Body of pancreas (tissue), 4 donors: ENCODE results near the gene RCAN2. TPM values are rescaled to one million over a fixed set of nuclear protein-coding genes. Genes with fewer than 3 reads are reported as not detected.
A peak's percentile ranks its signal among the peaks of the same experiment; 100 is the strongest.
"Not testable (repeated sequence)": the region's sequence is repeated elsewhere in the genome, so short reads cannot be mapped to it uniquely, and the experiment has no call there.

Experiments
- ATAC-seq: fragments of 150-250 bp; one replicate; pipeline ENCODE4 v1.9.1; 2016
- DNase-seq, 4 donors: peaks; one replicate each; pipeline ENCODE4 v3.0.0-alpha.2; 2019
- H3K27ac ChIP-seq, 4 donors: fragments of 200-600 bp; sonication (generic); 1 replicate in 3 of 4; 2 replicates in 1 of 4; pipeline versions ENCODE4 v1.5.1 to v1.6.1; 2016 to 2019; ENCODE audit warnings: mild to moderate bottlenecking in 1 of 4, mixed read lengths in 1 of 4, moderate library complexity in 1 of 4
- H3K27me3 ChIP-seq, 2 donors: fragments of 200-600 bp; sonication (generic); one replicate each; pipeline ENCODE4 v1.6.0; 2016; ENCODE audit warnings: mild to moderate bottlenecking in 1 of 2
- H3K36me3 ChIP-seq, 2 donors: fragments of 200-600 bp; sonication (generic); replicated peaks in 1 of 2; 2 replicates each; pipeline ENCODE4 v1.5.1; 2016; ENCODE audit warnings: low read depth in 2 of 2; ENCODE audit not compliant: insufficient read depth in 1 of 2
- H3K4me1 ChIP-seq: fragments of 200-600 bp; sonication (generic); one replicate; pipeline ENCODE4 v1.6.0; 2016
- H3K4me3 ChIP-seq, 2 donors: fragments of 200-600 bp; sonication (generic); 1 replicate in 1 of 2; 2 replicates in 1 of 2; pipeline ENCODE4 v1.5.1; 2016 to 2019
- H3K9me3 ChIP-seq, 3 donors: fragments of 200-600 bp; sonication (generic); 1 replicate in 2 of 3; 2 replicates in 1 of 3; pipeline ENCODE4 v1.5.1; 2016
- POLR2A ChIP-seq, 3 donors: fragments of 450-650 bp; IDR thresholded peaks; one replicate each; pipeline ENCODE4 v1.6.1; 2016; ENCODE audit warnings: antibody characterized with exemption in 3 of 3, mild to moderate bottlenecking in 2 of 3
- WGBS, 2 donors: methylation state at CpG; one replicate each; pipeline ENCODE4 v1.1.5; 2017; 5-methylcytosine and 5-hydroxymethylcytosine counted together
- intact Hi-C: fragments of 100-400 bp; cut with DNase I; formaldehyde crosslinking; loops from one replicate; pipeline ENCODE4 v1.15.1; 2023
- total RNA-seq, 2 donors: library from RNA; depleted of rRNA; stranded (reverse); fragments of >200 nt; gene quantifications; one replicate each; pipeline ENCODE4 v1.1.0, GENCODE V29; 2016
- TF ChIP-seq, protein P1 (sequence below), 7 experiments: fragments of 450-650 bp in 4 of 7; fragments of 200-600 bp in 3 of 7; sonication (generic) in 3 of 7; IDR thresholded peaks; one replicate each; pipeline ENCODE4 v1.5.1; 2016 to 2019; ENCODE audit warnings: antibody characterized with exemption in 7 of 7

The RCAN2 gene
- total RNA-seq, 2 donors from 2014 or later: 5.3 to 6.5 TPM

DNA sequence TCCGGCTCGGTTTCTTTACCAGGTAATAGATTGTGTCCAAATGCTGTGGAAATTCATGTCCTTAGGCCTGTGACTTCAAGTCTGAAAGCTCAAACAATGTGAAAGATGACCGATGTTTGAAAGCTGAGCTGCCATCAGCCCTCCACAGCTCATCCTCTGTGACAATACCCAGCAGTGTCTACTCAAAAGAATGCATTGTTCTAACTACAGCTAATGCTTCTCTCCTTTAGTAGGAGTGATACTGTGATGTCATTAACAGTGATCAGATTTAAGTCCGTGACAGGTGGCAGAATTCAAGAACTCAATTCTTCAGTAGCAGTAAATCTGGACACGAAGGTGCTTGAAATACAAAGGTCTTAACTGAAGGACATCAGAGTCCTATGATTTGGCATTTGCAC lies 97.3 kb downstream of the RCAN2 start:
- ATAC-seq: no peak
- WGBS, 2 donors: 36 to 37% methylated on average over 5 of the region's 5 CpGs

DNA sequence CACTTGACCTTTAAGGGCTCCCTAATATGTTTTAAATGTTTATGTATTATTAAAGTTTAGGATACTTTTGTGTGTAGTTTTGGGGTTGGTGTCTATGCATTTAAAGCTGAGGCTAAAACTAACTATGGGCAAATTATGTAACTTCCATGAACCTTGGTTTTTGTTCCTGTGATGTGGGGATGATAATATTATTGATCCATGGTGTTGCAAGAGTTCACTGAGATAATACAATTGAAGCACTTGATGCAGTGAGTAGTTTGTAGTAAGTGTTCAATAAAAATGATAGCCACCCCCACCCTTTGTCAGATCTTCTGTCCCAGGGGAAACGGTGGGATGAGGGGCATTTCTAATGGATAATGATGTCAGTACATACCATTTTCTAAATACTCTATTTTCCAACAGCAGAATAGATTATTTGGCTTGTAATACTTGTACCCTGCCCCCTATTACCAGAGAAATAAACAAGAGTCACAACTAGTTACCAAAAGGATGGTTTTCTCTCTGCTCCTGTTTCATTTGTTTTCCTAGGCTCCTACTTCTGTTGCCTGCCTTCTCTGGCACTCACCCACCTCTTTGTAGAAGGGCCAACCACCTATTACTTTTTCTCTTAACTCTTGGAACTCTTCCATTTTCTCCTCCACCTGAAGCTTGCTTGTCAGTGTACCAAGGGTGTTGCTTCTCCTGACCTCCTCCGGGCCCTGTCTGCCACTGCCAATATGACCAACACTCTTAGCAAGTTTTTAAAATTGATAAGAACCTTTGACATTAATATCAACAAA lies 97.9 kb downstream of the RCAN2 start:
- Histone ChIP-seq H3K9me3 (no peaks in the 10 kb centered on the region), H3K4me3 (no peak overlapping the region), H3K27me3 (no peaks in the 10 kb centered on the region), H3K27ac (peak overlapping the region in 1 of 4 donors; percentile 1), H3K36me3 (no peaks in the 10 kb centered on the region), H3K4me1 (peaks cover 24% of the 10 kb centered on the region)
- no peak for TF ChIP-seq POLR2A (IDR thresholded peaks at IDR 0.05)
- TF ChIP-seq, protein P1, sequence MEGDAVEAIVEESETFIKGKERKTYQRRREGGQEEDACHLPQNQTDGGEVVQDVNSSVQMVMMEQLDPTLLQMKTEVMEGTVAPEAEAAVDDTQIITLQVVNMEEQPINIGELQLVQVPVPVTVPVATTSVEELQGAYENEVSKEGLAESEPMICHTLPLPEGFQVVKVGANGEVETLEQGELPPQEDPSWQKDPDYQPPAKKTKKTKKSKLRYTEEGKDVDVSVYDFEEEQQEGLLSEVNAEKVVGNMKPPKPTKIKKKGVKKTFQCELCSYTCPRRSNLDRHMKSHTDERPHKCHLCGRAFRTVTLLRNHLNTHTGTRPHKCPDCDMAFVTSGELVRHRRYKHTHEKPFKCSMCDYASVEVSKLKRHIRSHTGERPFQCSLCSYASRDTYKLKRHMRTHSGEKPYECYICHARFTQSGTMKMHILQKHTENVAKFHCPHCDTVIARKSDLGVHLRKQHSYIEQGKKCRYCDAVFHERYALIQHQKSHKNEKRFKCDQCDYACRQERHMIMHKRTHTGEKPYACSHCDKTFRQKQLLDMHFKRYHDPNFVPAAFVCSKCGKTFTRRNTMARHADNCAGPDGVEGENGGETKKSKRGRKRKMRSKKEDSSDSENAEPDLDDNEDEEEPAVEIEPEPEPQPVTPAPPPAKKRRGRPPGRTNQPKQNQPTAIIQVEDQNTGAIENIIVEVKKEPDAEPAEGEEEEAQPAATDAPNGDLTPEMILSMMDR (IDR thresholded peaks at IDR 0.05): no peak
- WGBS, 2 donors: 26 to 33% methylated on average over 2 of the region's 2 CpGs
- intact Hi-C loops: no loop called here
- DNase-seq (peak in 3 of 4 donors; percentile 34 to 43 (median 34)), ATAC-seq (peak; percentile 35)

More for the DNA sequence above, 97.3 kb downstream of the RCAN2 start:
- Histone ChIP-seq H3K9me3 (no peaks in the 10 kb centered on the region), H3K4me3 (no peak overlapping the region), H3K4me1 (peaks cover 24% of the 10 kb centered on the region), H3K27me3 (no peaks in the 10 kb centered on the region), H3K36me3 (no peaks in the 10 kb centered on the region), H3K27ac (peak overlapping the region in 1 of 4 donors; percentile 1)
- intact Hi-C loops: no loop called here
- TF ChIP-seq, protein P1 (IDR thresholded peaks at IDR 0.05): no peak
- TF ChIP-seq POLR2A (IDR thresholded peaks at IDR 0.05): no peak
- no peak for DNase-seq

DNA sequence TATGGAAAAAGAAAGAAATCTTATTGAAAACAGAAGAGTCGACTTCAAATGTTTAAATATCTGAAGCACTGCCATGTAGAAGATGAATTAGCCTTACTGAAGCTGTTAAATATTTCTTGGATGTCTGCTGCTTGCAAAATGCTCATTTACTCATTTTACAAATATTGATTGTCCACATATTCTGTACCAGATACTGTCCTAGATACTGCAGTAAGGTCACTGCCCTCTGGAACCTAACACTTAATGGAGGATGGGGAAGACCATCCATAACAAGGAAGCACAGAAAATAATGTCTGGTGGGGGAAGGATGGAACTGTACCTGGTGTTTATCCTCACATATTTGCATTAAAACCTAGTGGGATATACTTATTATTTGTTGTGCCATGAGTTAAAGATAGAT lies 99.0 kb downstream of the RCAN2 start:
- H3K4me1 ChIP-seq: peaks cover 24% of the 10 kb centered on the region
- peak overlapping the region in 1 of 4 donors; percentile 13 for H3K27ac ChIP-seq
- DNase-seq: no peak
- no peaks in the 10 kb centered on the region for H3K27me3 ChIP-seq
- intact Hi-C loops: no loop called here
- no peak overlapping the region for H3K4me3 ChIP-seq
- 50 to 64% methylated on average over 1 of the region's 1 CpG for WGBS, 2 donors
- no peaks in the 10 kb centered on the region for H3K36me3 ChIP-seq
- TF ChIP-seq POLR2A (IDR thresholded peaks at IDR 0.05): no peak
- TF ChIP-seq, protein P1 (IDR thresholded peaks at IDR 0.05): no peak
- no peaks in the 10 kb centered on the region for H3K9me3 ChIP-seq
- no peak for ATAC-seq

DNA sequence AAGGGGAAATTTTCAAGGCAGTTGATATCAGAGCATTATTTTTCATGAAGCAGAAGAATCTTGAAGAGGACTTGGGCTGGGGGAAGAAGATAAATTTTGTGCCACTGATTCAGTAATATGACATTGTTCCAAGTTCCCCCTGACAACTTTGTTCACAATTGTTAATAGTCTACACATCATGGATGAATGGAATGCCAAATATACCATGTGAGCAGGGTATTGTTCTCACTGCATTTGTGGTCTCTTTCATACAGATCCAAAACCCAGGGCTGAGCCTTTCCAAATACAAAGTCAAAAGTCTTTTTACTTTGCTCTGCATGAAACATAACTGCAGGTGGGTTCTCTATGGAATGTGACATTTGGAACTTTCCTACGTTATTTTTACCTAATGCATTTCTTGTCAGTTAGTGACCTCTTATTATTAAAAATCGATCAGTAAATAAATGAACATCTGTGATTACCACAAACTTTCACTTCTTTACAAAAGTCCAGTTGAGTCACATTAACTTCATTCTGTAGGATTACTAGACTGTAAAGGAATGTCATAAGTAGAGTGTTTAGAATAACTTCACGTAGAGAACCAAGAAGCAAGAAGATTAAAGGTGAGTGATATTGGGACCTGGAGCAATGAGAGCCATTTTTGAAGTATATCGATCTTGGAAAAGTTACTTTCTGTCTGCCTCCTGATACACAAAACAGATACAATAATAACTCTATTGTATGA lies 100.9 kb downstream of the RCAN2 start:
- intact Hi-C loops: no loop called here
- no peaks in the 10 kb centered on the region for H3K9me3 ChIP-seq
- peaks cover 24% of the 10 kb centered on the region for H3K4me1 ChIP-seq
- TF ChIP-seq POLR2A (IDR thresholded peaks at IDR 0.05): no peak
- TF ChIP-seq, protein P1 (IDR thresholded peaks at IDR 0.05): peak in 1 of 7 experiments; percentile 10
- ATAC-seq (no peak), DNase-seq (no peak)
- no peak overlapping the region for H3K4me3 ChIP-seq
- no peak overlapping the region for H3K27ac ChIP-seq
- no peaks in the 10 kb centered on the region for H3K36me3 ChIP-seq
- 67 to 75% methylated on average over 4 of the region's 4 CpGs for WGBS, 2 donors
- no peaks in the 10 kb centered on the region for H3K27me3 ChIP-seq

DNA sequence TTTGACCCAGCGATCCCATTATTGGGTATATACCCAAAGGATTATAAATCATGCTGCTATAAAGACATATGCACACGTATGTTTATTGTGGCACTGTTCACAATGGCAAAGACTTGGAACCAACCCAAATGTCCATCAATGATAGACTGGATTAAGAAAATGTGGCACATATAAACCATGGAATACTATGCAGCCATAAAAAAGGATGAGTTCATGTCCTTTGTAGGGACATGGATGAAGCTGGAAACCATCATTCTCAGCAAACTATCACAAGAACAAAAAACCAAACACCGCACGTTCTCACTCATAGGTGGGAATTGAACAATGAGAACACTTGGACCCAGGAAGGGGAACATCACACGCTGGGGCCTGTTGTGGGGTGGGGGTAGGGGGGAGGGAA lies 103.5 kb downstream of the RCAN2 start:
- 87 to 93% methylated on average over 5 of the region's 5 CpGs for WGBS, 2 donors
- intact Hi-C loops: not testable (repeated sequence)

More for the DNA sequence above, 103.5 kb downstream of the RCAN2 start:
- not testable (repeated sequence) for H3K9me3 ChIP-seq, H3K36me3 ChIP-seq, DNase-seq, H3K4me3 ChIP-seq, ATAC-seq, H3K27me3 ChIP-seq, H3K27ac ChIP-seq
- H3K4me1 ChIP-seq: peaks cover 27% of the 10 kb centered on the region
